Liver (tissue), 9 donors: ENCODE data around the gene OVCH1. TPM values are rescaled to one million over a fixed set of nuclear protein-coding genes. Genes with fewer than 3 reads are reported as not detected.

Experiments used
- DNase-seq: peaks from one replicate; pipeline ENCODE4 v3.0.0-alpha.2; 2017; ENCODE audit warnings: low spot score
- H3K27ac ChIP-seq, 2 donors: one replicate each; pipeline ENCODE4 v1.7.0; 2013; ENCODE audit warnings: inconsistent platforms in 2 of 2, low read length in 2 of 2, control low read depth in 1 of 2, low read depth in 1 of 2, mild to moderate bottlenecking in 1 of 2
- H3K27me3 ChIP-seq, 4 donors: one replicate each; pipeline versions ENCODE4 v1.6.1 to v1.7.0; 2013; ENCODE audit warnings: low read length in 3 of 4, inconsistent platforms in 1 of 4, mild to moderate bottlenecking in 1 of 4, moderate library complexity in 1 of 4; ENCODE audit not compliant: control insufficient read depth in 4 of 4, insufficient read depth in 4 of 4
- H3K36me3 ChIP-seq, 4 donors: one replicate each; pipeline versions ENCODE4 v1.6.1 to v1.7.0; 2013; ENCODE audit warnings: low read length in 3 of 4, mild to moderate bottlenecking in 3 of 4, low read depth in 1 of 4, moderate library complexity in 1 of 4; ENCODE audit not compliant: control insufficient read depth in 4 of 4, insufficient read depth in 3 of 4
- H3K4me1 ChIP-seq, 4 donors: one replicate each; pipeline versions ENCODE4 v1.6.1 to v1.7.0; 2013; ENCODE audit warnings: low read length in 3 of 4, mild to moderate bottlenecking in 3 of 4, moderate library complexity in 1 of 4; ENCODE audit not compliant: control insufficient read depth in 4 of 4, insufficient read depth in 4 of 4
- H3K4me3 ChIP-seq, 3 donors: one replicate each; pipeline versions ENCODE4 v1.6.1 to v1.7.0; 2013; ENCODE audit warnings: low read length in 3 of 3, control low read depth in 1 of 3, low read depth in 1 of 3, mild to moderate bottlenecking in 1 of 3
- H3K9ac ChIP-seq, 2 donors: one replicate each; pipeline ENCODE4 v1.7.0; 2013; ENCODE audit warnings: low read length in 2 of 2, mild to moderate bottlenecking in 2 of 2, moderate library complexity in 2 of 2, control low read depth in 1 of 2, low read depth in 1 of 2
- H3K9me3 ChIP-seq, 4 donors: one replicate each; pipeline versions ENCODE4 v1.6.1 to v1.7.0; 2013; ENCODE audit warnings: low read length in 3 of 4; ENCODE audit not compliant: control insufficient read depth in 4 of 4
- ATF3 ChIP-seq: IDR thresholded peaks from 2 replicates; pipeline ENCODE4 v1.6.1; 2016; ENCODE audit warnings: antibody characterized with exemption
- CTCF ChIP-seq: fragments of 150-350 bp; IDR thresholded peaks from 2 replicates; pipeline ENCODE4 v1.5.1; 2017; ENCODE audit warnings: improper control_type of control experiment, low read depth, low read length; ENCODE audit not compliant: missing input control
- EGR1 ChIP-seq, 2 donors: IDR thresholded peaks; 2 replicates each; pipeline ENCODE4 v1.6.1; 2016 to 2018; ENCODE audit warnings: antibody characterized with exemption in 2 of 2, low read depth in 2 of 2
- FOXA1 ChIP-seq: IDR thresholded peaks from 2 replicates; pipeline ENCODE4 v1.6.1; 2016; ENCODE audit warnings: antibody characterized with exemption
- FOXA2 ChIP-seq: IDR thresholded peaks from 2 replicates; pipeline ENCODE4 v1.6.1; 2016; ENCODE audit warnings: antibody characterized with exemption
- GABPA ChIP-seq, 2 donors: IDR thresholded peaks in 1 of 2; conservative IDR thresholded peaks in 1 of 2; 2 replicates each; pipeline ENCODE4 v1.6.1; 2016; ENCODE audit warnings: antibody characterized with exemption in 2 of 2, mild to moderate bottlenecking in 1 of 2, moderate library complexity in 1 of 2
- HNF4A ChIP-seq, 2 donors: conservative IDR thresholded peaks; 2 replicates each; pipeline ENCODE4 v1.6.1; 2016; ENCODE audit warnings: antibody characterized with exemption in 2 of 2, mild to moderate bottlenecking in 2 of 2
- HNF4G ChIP-seq: IDR thresholded peaks from 2 replicates; pipeline ENCODE4 v1.6.1; 2016; ENCODE audit warnings: antibody characterized with exemption
- JUND ChIP-seq, 2 donors: IDR thresholded peaks; 2 replicates each; pipeline ENCODE4 v1.6.1; 2016; ENCODE audit warnings: antibody characterized with exemption in 2 of 2
- NR2F2 ChIP-seq: IDR thresholded peaks from 2 replicates; pipeline ENCODE4 v1.6.1; 2016; ENCODE audit warnings: antibody characterized with exemption
- RAD21 ChIP-seq, 2 donors: IDR thresholded peaks; 2 replicates each; pipeline ENCODE4 v1.6.1; 2016; ENCODE audit warnings: antibody characterized with exemption in 2 of 2, mild to moderate bottlenecking in 2 of 2
- RXRA ChIP-seq, 2 donors: IDR thresholded peaks; 2 replicates each; pipeline ENCODE4 v1.6.1; 2017 to 2018; ENCODE audit warnings: antibody characterized with exemption in 2 of 2, mild to moderate bottlenecking in 1 of 2
- SP1 ChIP-seq: IDR thresholded peaks from 2 replicates; pipeline ENCODE4 v1.6.1; 2018; ENCODE audit warnings: antibody characterized with exemption, mild to moderate bottlenecking
- TAF1 ChIP-seq: conservative IDR thresholded peaks from 2 replicates; pipeline ENCODE4 v1.6.1; 2016; ENCODE audit warnings: antibody characterized with exemption, mild to moderate bottlenecking
- YY1 ChIP-seq: IDR thresholded peaks from 2 replicates; pipeline ENCODE4 v1.6.1; 2016; ENCODE audit warnings: antibody characterized with exemption, mild to moderate bottlenecking
- ZBTB33 ChIP-seq: IDR thresholded peaks from 2 replicates; pipeline ENCODE4 v1.6.1; 2016; ENCODE audit warnings: antibody characterized with exemption
- WGBS: extraction: QIAGEN DNeasy Blood & Tissue Kit; methylation state at CpG from one replicate; pipeline ENCODE4 v1.1.7; 2013; 5-methylcytosine and 5-hydroxymethylcytosine counted together
- polyA plus RNA-seq, 2 donors: library from polyadenylated mRNA; stranded (reverse) in 1 of 2; unstranded in 1 of 2; fragments of 200-250 nt in 1 of 2; fragments of >200 nt in 1 of 2; fragmentation: Nextera tagmentation in 1 of 2; extraction: Ambion mirVana in 1 of 2; gene quantifications; one replicate each; pipeline versions ENCODE4 v1.2.1 to v1.2.3, GENCODE V29; 2013 to 2015
- total RNA-seq, 2 donors: library from RNA; depleted of rRNA; stranded (reverse); fragments of >200 nt; gene quantifications; one replicate each; pipeline ENCODE4 v1.2.3, GENCODE V29; 2014
- TF ChIP-seq, protein P1 (sequence below): IDR thresholded peaks from 2 replicates; pipeline ENCODE4 v1.6.1; 2016; ENCODE audit warnings: antibody characterized with exemption, mild to moderate bottlenecking
- TF ChIP-seq, protein P2 (sequence below): IDR thresholded peaks from 2 replicates; pipeline ENCODE4 v1.6.1; 2016; ENCODE audit warnings: antibody characterized with exemption
- donor health status: healthy.
- donor health status: healthy.
- donor health status: healthy.
- donor health status: healthy.
- donor health status: healthy.

The OVCH1 gene
- total and polyA plus RNA-seq, 4 donors = 0.08 TPM; not detected in 3

DNA sequence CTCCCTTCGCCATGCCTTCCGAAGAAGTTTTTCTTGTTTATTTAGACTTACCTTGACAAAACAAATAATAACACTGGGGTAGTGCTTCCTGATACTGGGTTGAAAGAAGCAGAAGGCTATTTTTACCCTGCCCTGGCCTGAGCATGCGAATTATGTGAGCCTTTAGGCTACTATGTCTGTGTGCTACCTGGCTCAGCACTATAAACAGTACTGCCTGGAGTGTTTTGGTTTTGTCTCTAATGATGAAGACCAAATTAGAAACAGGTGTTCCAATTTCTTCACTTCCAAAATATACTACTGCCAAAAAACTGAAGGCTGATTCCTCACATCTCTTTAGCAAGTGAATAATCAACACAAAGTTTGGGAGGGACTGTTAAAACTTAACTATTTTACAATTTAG lies 7.6 kb upstream of the OVCH1 start:
- no peaks in the 10 kb centered on the region for H3K9me3 ChIP-seq
- TF ChIP-seq FOXA1 (no peak), ATF3 (no peak), SP1 (no peak), FOXA2 (no peak), RAD21 (IDR thresholded peaks at IDR 0.05) (no peak), RXRA (IDR thresholded peaks at IDR 0.05) (no peak), YY1 (no peak), NR2F2 (no peak), GABPA (IDR thresholded peaks at IDR 0.05 in 1 of 2, conservative IDR thresholded peaks at IDR 0.05 in 1 of 2) (no peak), HNF4A (conservative IDR thresholded peaks at IDR 0.05) (no peak), HNF4G (no peak), EGR1 (IDR thresholded peaks at IDR 0.05; ENCODE audit: low read depth in 2 of 2) (no peak), CTCF (no peak), TAF1 (no peak), ZBTB33 (no peak), JUND (IDR thresholded peaks at IDR 0.05) (no peak)
- TF ChIP-seq, protein P1, sequence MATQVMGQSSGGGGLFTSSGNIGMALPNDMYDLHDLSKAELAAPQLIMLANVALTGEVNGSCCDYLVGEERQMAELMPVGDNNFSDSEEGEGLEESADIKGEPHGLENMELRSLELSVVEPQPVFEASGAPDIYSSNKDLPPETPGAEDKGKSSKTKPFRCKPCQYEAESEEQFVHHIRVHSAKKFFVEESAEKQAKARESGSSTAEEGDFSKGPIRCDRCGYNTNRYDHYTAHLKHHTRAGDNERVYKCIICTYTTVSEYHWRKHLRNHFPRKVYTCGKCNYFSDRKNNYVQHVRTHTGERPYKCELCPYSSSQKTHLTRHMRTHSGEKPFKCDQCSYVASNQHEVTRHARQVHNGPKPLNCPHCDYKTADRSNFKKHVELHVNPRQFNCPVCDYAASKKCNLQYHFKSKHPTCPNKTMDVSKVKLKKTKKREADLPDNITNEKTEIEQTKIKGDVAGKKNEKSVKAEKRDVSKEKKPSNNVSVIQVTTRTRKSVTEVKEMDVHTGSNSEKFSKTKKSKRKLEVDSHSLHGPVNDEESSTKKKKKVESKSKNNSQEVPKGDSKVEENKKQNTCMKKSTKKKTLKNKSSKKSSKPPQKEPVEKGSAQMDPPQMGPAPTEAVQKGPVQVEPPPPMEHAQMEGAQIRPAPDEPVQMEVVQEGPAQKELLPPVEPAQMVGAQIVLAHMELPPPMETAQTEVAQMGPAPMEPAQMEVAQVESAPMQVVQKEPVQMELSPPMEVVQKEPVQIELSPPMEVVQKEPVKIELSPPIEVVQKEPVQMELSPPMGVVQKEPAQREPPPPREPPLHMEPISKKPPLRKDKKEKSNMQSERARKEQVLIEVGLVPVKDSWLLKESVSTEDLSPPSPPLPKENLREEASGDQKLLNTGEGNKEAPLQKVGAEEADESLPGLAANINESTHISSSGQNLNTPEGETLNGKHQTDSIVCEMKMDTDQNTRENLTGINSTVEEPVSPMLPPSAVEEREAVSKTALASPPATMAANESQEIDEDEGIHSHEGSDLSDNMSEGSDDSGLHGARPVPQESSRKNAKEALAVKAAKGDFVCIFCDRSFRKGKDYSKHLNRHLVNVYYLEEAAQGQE = no peak
- TF ChIP-seq, protein P2, sequence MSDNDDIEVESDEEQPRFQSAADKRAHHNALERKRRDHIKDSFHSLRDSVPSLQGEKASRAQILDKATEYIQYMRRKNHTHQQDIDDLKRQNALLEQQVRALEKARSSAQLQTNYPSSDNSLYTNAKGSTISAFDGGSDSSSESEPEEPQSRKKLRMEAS = no peak

More for the DNA sequence above, 7.6 kb upstream of the OVCH1 start:
- DNase-seq = no peak
- no peaks in the 10 kb centered on the region for H3K4me1 ChIP-seq
- no peak overlapping the region for H3K27ac ChIP-seq
- 95% methylated on average over 3 of the region's 3 CpGs for WGBS
- H3K36me3 ChIP-seq = peaks cover 0 to 4% (median 0%) of the 10 kb centered on the region in 4 donors
- H3K9ac ChIP-seq = no peak overlapping the region
- no peaks in the 10 kb centered on the region for H3K27me3 ChIP-seq
- no peak overlapping the region for H3K4me3 ChIP-seq
